Hepatocyte (in vitro differentiated cells): ENCODE data around the gene MAMDC2. TPM values are rescaled to one million over a fixed set of nuclear protein-coding genes. Genes with fewer than 3 reads are reported as not detected.

ENCODE experiments used
- DNase-seq: peaks from one replicate; pipeline ENCODE4 v3.0.0-alpha.2; 2016; ENCODE audit warnings: low spot score
- H2AFZ ChIP-seq: fragments of 200-600 bp; sonication (generic); 2 replicates; pipeline ENCODE4 v1.6.0; 2016; ENCODE audit warnings: antibody characterized with exemption, mild to moderate bottlenecking
- H3K27ac ChIP-seq: fragments of 200-600 bp; sonication (generic); 2 replicates; pipeline ENCODE4 v1.5.1; 2016; ENCODE audit warnings: mild to moderate bottlenecking
- H3K27me3 ChIP-seq: fragments of 200-600 bp; sonication (generic); 2 replicates; pipeline ENCODE4 v1.6.1; 2016
- H3K36me3 ChIP-seq: fragments of 200-600 bp; sonication (generic); replicated peaks from 2 replicates; pipeline ENCODE4 v1.5.1; 2016; ENCODE audit warnings: low read depth; ENCODE audit not compliant: insufficient read depth
- H3K4me1 ChIP-seq: fragments of 200-600 bp; sonication (generic); 2 replicates; pipeline ENCODE4 v1.5.1; 2016; ENCODE audit warnings: mild to moderate bottlenecking, moderate library complexity; ENCODE audit not compliant: insufficient read depth
- H3K4me2 ChIP-seq: fragments of 200-600 bp; sonication (generic); 2 replicates; pipeline ENCODE4 v1.6.0; 2016
- H3K4me3 ChIP-seq: fragments of 200-600 bp; sonication (generic); 2 replicates; pipeline ENCODE4 v1.5.1; 2016; ENCODE audit warnings: mild to moderate bottlenecking
- H3K79me2 ChIP-seq: fragments of 200-600 bp; sonication (generic); 2 replicates; pipeline ENCODE4 v1.6.0; 2017; ENCODE audit warnings: mild to moderate bottlenecking
- H3K9me2 ChIP-seq: fragments of 200-600 bp; sonication (generic); replicated peaks from 2 replicates; pipeline ENCODE4 v1.6.0; 2017; ENCODE audit warnings: mild to moderate bottlenecking; ENCODE audit not compliant: insufficient read depth
- H3K9me3 ChIP-seq: fragments of 200-600 bp; sonication (generic); 2 replicates; pipeline ENCODE4 v1.5.1; 2016; ENCODE audit warnings: low read depth, mild to moderate bottlenecking
- H4K20me1 ChIP-seq: fragments of 200-600 bp; sonication (generic); 2 replicates; pipeline ENCODE4 v1.6.0; 2016; ENCODE audit warnings: mild to moderate bottlenecking; ENCODE audit not compliant: insufficient read depth, poor library complexity, severe bottlenecking
- CTCF ChIP-seq: fragments of 200-600 bp; sonication (generic); IDR thresholded peaks from 2 replicates; pipeline ENCODE4 v1.5.1; 2016; ENCODE audit warnings: antibody characterized with exemption, mild to moderate bottlenecking; ENCODE audit not compliant: poor library complexity
- EZH2 ChIP-seq: fragments of 200-600 bp; sonication (generic); IDR thresholded peaks from 2 replicates; pipeline ENCODE4 v1.6.1; 2016; ENCODE audit warnings: antibody characterized with exemption, mild to moderate bottlenecking, borderline replicate concordance
- EZH2phosphoT487 ChIP-seq: fragments of 200-600 bp; sonication (generic); IDR thresholded peaks from one replicate; pipeline ENCODE4 v1.6.1; 2018; ENCODE audit warnings: antibody characterized with exemption, mild to moderate bottlenecking, low read depth, moderate library complexity; ENCODE audit not compliant: unreplicated experiment, severe bottlenecking
- WGBS: methylation state at CpG from one replicate; pipeline ENCODE4 v1.1.6; 2016; ENCODE audit warnings: low lambda C conversion rate; ENCODE audit errors: missing lambda C conversion rate; 5-methylcytosine and 5-hydroxymethylcytosine counted together
- polyA plus RNA-seq: library from polyadenylated mRNA; unstranded; fragments of >200 nt; fragmentation: Nextera tagmentation; extraction: Ambion mirVana; gene quantifications from 2 replicates; pipeline ENCODE4 v1.2.1, GENCODE V29; 2016
- total RNA-seq: library from RNA; depleted of rRNA; stranded (reverse); fragments of >200 nt; gene quantifications from 2 replicates; pipeline ENCODE4 v1.2.3, GENCODE V29; 2014

The MAMDC2 gene
- total and polyA plus RNA-seq, 2 experiments from 2014 or later: 0.65 to 1.9 TPM

GRCh38 chr9:70136632-70137031 lies 93.0 kb downstream of the MAMDC2 start:
- H3K36me3 ChIP-seq: no peaks in the 10 kb centered on the region
- H3K79me2 ChIP-seq: no peaks in the 10 kb centered on the region
- H3K9me2 ChIP-seq: no peaks in the 10 kb centered on the region
- no peak overlapping the region for H3K27ac ChIP-seq
- no peaks in the 10 kb centered on the region for H3K4me1 ChIP-seq
- no peak for DNase-seq
- H3K27me3 ChIP-seq: no peaks in the 10 kb centered on the region
- no peaks in the 10 kb centered on the region for H3K9me3 ChIP-seq
- H3K4me2 ChIP-seq: no peak overlapping the region
- H3K4me3 ChIP-seq: no peak overlapping the region
- no peak overlapping the region for H2AFZ ChIP-seq
- WGBS: 65% methylated on average over 1 of the region's 1 CpG
- H4K20me1 ChIP-seq: no peaks in the 10 kb centered on the region
- TF ChIP-seq EZH2phosphoT487 (no peak), EZH2 (no peak), CTCF (no peak)

GRCh38 chr9:70137577-70137976 lies 93.9 kb downstream of the MAMDC2 start:
- Histone ChIP-seq H3K27me3 (no peaks in the 10 kb centered on the region), H3K36me3 (no peaks in the 10 kb centered on the region), H3K4me3 (no peak overlapping the region), H3K9me2 (no peaks in the 10 kb centered on the region), H3K4me2 (no peak overlapping the region), H3K9me3 (no peaks in the 10 kb centered on the region), H3K4me1 (no peaks in the 10 kb centered on the region), H4K20me1 (no peaks in the 10 kb centered on the region), H3K27ac (no peak overlapping the region), H3K79me2 (no peaks in the 10 kb centered on the region), H2AFZ (no peak overlapping the region)
- TF ChIP-seq EZH2: no peak
- TF ChIP-seq EZH2phosphoT487: no peak
- no peak for TF ChIP-seq CTCF
- DNase-seq: no peak
- 85% methylated on average over 3 of the region's 3 CpGs for WGBS

GRCh38 chr9:70142101-70142500 lies 98.5 kb downstream of the MAMDC2 start:
- no peaks in the 10 kb centered on the region for H3K79me2 ChIP-seq
- no peak for TF ChIP-seq EZH2phosphoT487
- no peak for TF ChIP-seq CTCF
- no peak for TF ChIP-seq EZH2
- no peak for DNase-seq
- no peaks in the 10 kb centered on the region for H3K9me2 ChIP-seq
- no peak overlapping the region for H3K4me2 ChIP-seq
- no peaks in the 10 kb centered on the region for H3K36me3 ChIP-seq
- H3K9me3 ChIP-seq: no peaks in the 10 kb centered on the region
- H3K4me1 ChIP-seq: peaks cover 13% of the 10 kb centered on the region
- H3K27ac ChIP-seq: no peak overlapping the region
- 90% methylated on average over 3 of the region's 3 CpGs for WGBS
- H3K4me3 ChIP-seq: no peak overlapping the region
- H4K20me1 ChIP-seq: no peaks in the 10 kb centered on the region
- no peak overlapping the region for H2AFZ ChIP-seq
- H3K27me3 ChIP-seq: no peaks in the 10 kb centered on the region
